Measurements from ENCODE around the gene FYN. TPM values are rescaled to one million over a fixed set of nuclear protein-coding genes. Genes with fewer than 3 reads are reported as not detected.

The FYN gene
- total and polyA plus RNA-seq, 2 of the 8 experiments (the other 6 are each of a cell fraction or from before 2014, with no cell fraction given) = 46.8 to 97.2 TPM

- TF ChIP-seq CHD2 (IDR thresholded peaks at IDR 0.05; ENCODE audit: low read length) (no peak), ATF2 (IDR thresholded peaks at IDR 0.05; ENCODE audit: low read length) (no peak), SIX5 (IDR thresholded peaks at IDR 0.05; ENCODE audit: low read depth, low read length) (no peak), FOSL1 (IDR thresholded peaks at IDR 0.05; ENCODE audit: insufficient read depth, low read depth, low read length) (no peak), SP2 (IDR thresholded peaks at IDR 0.05; ENCODE audit: low read length) (no peak)
Measured at GRCh38 chr6:111763381-111763780, 109.9 kb downstream of the FYN start (continued).
